Activated effector memory CD4-positive, alpha-beta T cell treated with Interleukin-2 at 50 U/mL for 16 hours (primary cell): Measurements from ENCODE around the gene OR52E6.

Experiments
- DNase-seq: peaks from one replicate; pipeline ENCODE4 v3.0.0-alpha.2; 2020

The OR52E6 gene

DNA sequence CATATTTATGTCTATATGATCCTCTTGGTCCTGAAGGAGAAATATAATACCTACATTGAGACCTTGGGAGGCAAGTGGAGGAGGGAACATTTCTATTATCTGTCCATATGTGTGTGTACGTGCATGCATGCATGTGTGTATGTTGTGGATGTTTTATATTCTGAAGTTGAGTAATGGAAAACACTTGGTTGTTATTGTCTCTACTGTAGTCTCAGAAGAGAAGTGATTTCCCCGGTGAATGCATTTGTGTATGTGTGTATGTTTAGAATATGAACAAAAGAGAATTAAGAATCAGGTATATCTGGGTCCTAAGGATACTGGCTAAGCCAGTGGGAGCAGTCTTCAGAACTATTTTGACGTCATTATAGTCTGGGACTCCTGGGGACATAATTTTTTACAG, 50.5 kb downstream of the OR52E6 start, which contains the start of gene OR52N1:
Gene OR52N1 (minus strand): TSS at position 101 of the 400 bp plus-strand sequence. CDS start 2,449 bp downstream, outside the sequence.
- DNase-seq, result no peak
